D721Med (cell line): ENCODE results near the gene FUT7.

Source experiments
- DNase-seq: peaks from one replicate; pipeline ENCODE4 v3.0.0; 2011; ENCODE audit warnings: low spot score; ENCODE audit not compliant: insufficient read length
- FAIRE-seq: peaks from 2 replicates; lab custom pipeline; 2011; peaks lifted over from hg19 to GRCh38; lab: Jason Lieb, UNC
- TF ChIP-seq, protein P1 (sequence below): IDR thresholded peaks from 2 replicates; pipeline ENCODE4 v1.5.1; 2012; ENCODE audit warnings: mild to moderate bottlenecking, control low read depth; ENCODE audit not compliant: insufficient read depth; ENCODE audit errors: missing control alignments

Gene FUT7

DNA sequence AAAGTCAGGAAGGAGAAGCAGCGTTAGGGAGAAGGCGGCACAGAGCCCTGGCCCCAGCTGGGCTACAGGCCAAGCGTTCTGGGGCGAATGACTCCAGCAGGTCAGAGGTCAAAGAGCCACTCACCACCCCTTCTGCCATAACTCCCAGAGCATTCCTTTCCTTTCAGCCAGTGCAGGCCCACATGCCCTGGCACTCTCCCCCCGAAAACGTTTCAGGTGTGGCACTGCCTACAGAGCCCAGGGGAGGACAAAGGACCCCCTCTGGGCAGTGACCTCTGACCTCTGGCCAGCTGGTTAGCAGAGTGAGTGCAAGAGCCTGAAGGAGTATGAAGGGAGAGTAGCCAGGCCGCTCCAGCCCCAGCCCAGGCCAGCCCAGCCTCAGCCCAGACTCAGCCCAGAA is 8.7 kb downstream of the FUT7 start:
- TF ChIP-seq, protein P1, sequence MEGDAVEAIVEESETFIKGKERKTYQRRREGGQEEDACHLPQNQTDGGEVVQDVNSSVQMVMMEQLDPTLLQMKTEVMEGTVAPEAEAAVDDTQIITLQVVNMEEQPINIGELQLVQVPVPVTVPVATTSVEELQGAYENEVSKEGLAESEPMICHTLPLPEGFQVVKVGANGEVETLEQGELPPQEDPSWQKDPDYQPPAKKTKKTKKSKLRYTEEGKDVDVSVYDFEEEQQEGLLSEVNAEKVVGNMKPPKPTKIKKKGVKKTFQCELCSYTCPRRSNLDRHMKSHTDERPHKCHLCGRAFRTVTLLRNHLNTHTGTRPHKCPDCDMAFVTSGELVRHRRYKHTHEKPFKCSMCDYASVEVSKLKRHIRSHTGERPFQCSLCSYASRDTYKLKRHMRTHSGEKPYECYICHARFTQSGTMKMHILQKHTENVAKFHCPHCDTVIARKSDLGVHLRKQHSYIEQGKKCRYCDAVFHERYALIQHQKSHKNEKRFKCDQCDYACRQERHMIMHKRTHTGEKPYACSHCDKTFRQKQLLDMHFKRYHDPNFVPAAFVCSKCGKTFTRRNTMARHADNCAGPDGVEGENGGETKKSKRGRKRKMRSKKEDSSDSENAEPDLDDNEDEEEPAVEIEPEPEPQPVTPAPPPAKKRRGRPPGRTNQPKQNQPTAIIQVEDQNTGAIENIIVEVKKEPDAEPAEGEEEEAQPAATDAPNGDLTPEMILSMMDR = no peak
- DNase-seq = no peak
- FAIRE-seq = no peak

DNA sequence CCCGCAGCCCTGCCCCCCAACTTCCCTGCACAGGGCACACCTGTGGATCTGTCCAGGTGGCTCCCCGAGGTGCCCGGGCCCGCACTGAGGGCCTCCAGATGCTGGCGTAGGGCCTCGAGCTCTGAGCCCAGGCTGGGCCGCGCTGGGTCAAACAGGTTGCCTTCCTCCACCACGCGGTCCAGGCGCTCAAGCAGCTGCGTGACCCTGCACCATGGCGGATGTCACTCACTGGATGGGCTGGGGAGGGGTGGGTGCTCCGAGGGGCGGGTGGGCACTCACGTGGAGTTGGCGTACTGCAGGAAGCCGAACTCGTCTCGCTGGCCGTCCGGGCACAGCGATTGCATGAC is 9.3 kb downstream of the FUT7 start:
- TF ChIP-seq, protein P1 = no peak
- DNase-seq = no peak
- no peak for FAIRE-seq

DNA sequence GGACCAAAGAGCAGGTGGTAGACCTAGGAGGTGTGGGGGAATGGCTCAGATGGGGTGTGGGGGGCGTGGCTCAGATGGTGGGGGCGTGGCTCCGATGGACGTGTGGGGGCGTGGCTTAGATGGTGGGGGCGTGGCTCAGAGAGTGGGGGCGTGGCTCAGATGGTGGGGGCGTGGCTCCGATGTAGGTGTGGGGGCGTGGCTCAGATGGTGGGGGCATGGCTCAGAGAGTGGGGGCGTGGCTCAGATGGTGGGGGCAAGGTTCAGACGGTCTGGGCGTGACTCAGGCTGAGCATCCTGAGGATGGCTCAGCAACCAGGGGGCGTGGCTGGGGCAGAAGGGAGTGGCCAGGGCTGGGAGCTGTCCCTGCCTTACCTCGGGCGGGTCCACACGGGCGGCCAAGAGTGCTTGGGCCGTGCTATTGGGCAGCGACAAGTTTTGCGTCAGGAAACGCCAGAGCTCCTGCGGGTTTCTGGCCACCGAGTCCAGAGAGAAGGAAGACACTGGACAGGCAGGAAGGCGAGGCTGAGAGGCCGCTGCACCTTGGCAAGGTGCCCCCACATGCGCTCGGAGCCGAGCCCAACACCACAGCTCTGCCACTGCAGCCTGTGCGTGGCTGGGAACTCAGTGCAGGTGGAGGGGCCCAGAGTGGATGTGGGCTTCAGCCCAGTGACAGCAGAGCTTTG is 9.8 kb downstream of the FUT7 start:
- TF ChIP-seq, protein P1 = no peak
- DNase-seq = no peak
- no peak for FAIRE-seq

DNA sequence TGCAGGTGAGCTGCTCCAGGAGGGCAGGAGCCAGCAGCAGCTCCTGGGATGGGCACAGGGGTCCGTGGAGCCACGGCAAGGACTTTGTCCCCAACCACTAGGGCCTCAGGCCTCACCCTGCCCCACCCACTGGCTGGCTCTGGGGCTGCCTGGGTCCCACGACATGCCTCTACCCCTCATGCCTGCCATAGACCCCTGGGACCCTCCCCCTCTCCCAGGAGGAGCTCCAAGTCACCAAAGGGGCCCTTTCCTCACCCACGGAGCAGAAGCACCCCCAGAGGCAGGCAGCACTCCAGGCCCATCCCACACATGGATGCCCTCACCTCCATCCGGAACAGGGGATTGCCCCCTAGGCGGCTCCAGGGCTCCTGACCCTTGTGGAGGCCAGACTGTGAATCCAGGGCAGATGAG is 10.3 kb downstream of the FUT7 start:
- FAIRE-seq (no peak), DNase-seq (no peak)
- TF ChIP-seq, protein P1 = no peak

DNA sequence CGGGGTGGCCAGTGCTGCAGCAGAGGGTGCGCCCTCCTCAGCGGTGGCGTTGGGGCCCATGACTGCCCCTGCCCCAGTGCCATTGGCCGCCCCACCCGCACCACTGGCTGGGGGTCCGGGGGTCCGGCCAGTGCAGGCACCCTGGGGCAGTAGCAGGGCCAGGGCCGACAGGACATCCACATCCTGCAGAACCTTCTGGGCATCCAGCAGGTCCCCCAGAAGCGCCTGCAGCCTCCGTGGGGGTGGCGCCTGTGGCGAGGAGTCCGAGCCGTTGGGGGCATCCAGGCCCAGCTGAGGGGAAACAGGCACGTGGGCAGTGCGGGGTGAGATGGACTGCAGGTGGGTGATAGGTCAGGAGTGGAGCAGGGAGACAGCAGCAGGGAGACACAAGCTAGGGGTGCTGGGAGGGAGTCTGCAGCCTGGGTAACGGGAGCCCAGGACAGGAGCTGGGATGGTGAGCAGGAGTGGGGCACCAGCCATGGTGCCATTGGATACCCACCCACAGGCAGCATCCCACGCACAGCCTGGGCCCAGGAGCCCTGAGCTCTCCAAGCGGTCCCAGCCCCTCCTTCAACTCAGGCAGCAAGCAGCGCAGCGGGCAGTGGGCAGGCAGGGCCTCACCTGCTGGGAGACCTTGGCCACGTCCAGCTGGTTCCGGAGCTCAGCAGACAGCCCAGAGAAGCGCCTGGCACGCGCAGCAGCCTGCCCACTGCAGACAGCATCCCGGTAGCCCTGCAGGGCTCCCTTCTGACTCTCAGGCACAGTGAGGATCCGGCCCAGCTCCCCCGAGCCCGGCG is 10.9 kb downstream of the FUT7 start:
- DNase-seq (no peak), FAIRE-seq (no peak)
- TF ChIP-seq, protein P1 = no peak

DNA sequence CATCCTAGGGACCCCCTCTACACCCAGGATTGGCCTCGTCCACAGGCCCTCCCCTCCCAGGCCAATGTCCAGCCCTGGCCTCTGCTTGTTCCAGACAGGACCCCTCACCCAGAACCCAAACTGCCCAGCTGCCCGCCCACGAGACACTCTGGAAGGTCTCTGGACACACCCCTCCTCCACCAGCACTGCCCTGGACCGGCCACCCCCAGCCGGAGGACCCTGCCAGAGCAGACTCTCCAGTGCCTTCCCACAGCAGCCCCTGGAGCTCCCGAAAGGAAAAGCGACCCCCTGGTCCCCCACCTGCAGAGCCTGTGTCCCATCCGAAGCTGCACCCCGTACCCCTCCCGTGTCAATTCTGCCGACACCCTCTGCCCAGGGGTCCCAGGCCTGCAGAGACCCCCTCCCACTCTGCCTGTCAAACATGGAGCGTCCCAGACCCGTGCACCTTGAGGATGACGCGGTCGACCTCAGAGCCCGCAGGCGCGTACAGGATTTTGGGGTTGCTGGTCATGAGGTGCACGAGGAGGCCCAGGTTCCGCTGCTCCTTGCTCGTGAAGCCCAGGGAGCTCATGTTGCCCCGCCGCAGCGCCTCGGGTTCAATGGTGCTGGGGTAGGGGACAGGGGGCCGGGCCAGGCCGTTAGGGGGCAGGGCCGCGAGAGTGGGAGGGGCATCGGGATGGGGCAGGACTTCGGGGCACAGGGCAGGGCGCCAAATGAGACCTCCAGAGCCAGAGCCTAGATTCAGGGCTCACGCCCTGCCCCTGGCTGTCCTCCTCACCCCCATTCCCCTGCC is 11.8 kb downstream of the FUT7 start:
- no peak for FAIRE-seq
- no peak for DNase-seq
- TF ChIP-seq, protein P1 = no peak
